Measurements from ENCODE around the gene MATK. TPM values are rescaled to one million over a fixed set of nuclear protein-coding genes. Genes with fewer than 3 reads are reported as not detected.
"Not testable (repeated sequence)": the region's sequence is repeated elsewhere in the genome, so short reads cannot be mapped to it uniquely, and the experiment has no call there.

The MATK gene
- polyA plus RNA-seq, 1 donor from 2014 or later = 2.6 TPM

GRCh38 chr19:3817761-3818160, 31.6 kb upstream of the MATK start:
- Histone ChIP-seq H3K79me2 (replicated peaks; ENCODE audit: insufficient read depth, low read length) (no peaks in the 10 kb centered on the region), H3K36me3 (ENCODE audit: insufficient read depth, low read length) (no peaks in the 10 kb centered on the region), H3K4me2 (ENCODE audit: low read length) (no peak overlapping the region), H3K9me2 (ENCODE audit: insufficient read depth, low read length) (no peaks in the 10 kb centered on the region), H3K4me3 (ENCODE audit: low read length) (no peak overlapping the region), H3K9ac (ENCODE audit: low read length) (no peak overlapping the region), H3K9me3 (ENCODE audit: low read length) (no peaks in the 10 kb centered on the region), H3K27ac (ENCODE audit: low read length) (no peak overlapping the region), H2AFZ (ENCODE audit: low read depth, low read length) (no peak overlapping the region), H3F3A (ENCODE audit: insufficient read depth, low read length, poor library complexity, severe bottlenecking) (no peaks in the 10 kb centered on the region), H4K20me1 (ENCODE audit: insufficient read depth) (no peaks in the 10 kb centered on the region), H3K27me3 (ENCODE audit: insufficient read depth, low read depth, low read length) (no peaks in the 10 kb centered on the region)
- TF ChIP-seq EZH2 (IDR thresholded peaks at IDR 0.05; ENCODE audit: borderline replicate concordance, insufficient read depth, low read length, poor library complexity, severe bottlenecking) (no peak), POLR2AphosphoS5 (IDR thresholded peaks at IDR 0.05) (no peak), TAF1 (IDR thresholded peaks at IDR 0.05; ENCODE audit: low read depth) (no peak), RAD21 (conservative IDR thresholded peaks at IDR 0.05) (no peak), REST (IDR thresholded peaks at IDR 0.05; ENCODE audit: borderline replicate concordance) (no peak), CTCF (IDR thresholded peaks at IDR 0.05; ENCODE audit: poor library complexity, severe bottlenecking) (no peak), MXI1 (conservative IDR thresholded peaks at IDR 0.05; ENCODE audit: poor library complexity, severe bottlenecking) (no peak), SMC3 (conservative IDR thresholded peaks at IDR 0.05; ENCODE audit: poor library complexity) (no peak), EP300 (conservative IDR thresholded peaks at IDR 0.05; ENCODE audit: poor library complexity, severe bottlenecking) (no peak)

DNA sequence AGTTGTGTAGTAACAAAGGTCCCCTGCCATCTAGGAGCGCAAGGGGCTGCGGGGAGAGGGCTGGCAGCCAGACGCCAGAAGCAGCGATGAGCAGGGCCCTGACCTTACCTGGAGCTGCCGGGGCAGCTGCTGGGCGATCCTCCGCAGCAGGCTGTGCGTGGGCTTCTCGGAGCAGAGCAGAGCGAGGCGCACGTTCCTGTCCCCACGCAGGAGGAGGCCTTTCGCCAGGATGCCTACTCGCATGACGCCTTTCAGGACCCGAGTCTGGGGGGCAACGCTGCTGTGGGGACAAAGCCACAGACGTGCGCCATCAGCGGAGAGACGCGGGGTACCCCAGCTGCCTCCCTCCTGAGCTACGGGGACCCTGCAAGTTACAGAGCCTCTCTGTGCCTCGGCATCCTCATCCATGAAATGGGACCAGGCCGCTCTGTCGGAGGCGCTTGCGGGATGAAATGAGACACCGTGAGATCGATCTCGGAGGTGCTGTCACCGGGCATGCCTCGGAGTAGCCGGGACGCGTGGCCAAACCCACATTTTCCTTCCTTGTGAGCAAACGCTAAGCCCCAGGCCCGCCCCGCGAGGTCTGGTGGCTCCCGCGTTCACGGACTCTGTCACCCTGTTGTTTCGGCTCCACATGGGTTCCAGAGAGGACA, 30.5 kb upstream of the MATK start:
- H3K79me2 ChIP-seq (replicated peaks; ENCODE audit: insufficient read depth, low read length) = no peaks in the 10 kb centered on the region
- no peak overlapping the region for H3K9ac ChIP-seq (ENCODE audit: low read length)
- no peak for TF ChIP-seq EP300 (conservative IDR thresholded peaks at IDR 0.05; ENCODE audit: poor library complexity, severe bottlenecking)
- TF ChIP-seq REST (IDR thresholded peaks at IDR 0.05; ENCODE audit: borderline replicate concordance) = no peak
- TF ChIP-seq RAD21 (conservative IDR thresholded peaks at IDR 0.05) = no peak
- TF ChIP-seq POLR2AphosphoS5 (IDR thresholded peaks at IDR 0.05) = no peak
- TF ChIP-seq CTCF (IDR thresholded peaks at IDR 0.05; ENCODE audit: poor library complexity, severe bottlenecking) = no peak
- TF ChIP-seq SMC3 (conservative IDR thresholded peaks at IDR 0.05; ENCODE audit: poor library complexity) = no peak
- no peak for TF ChIP-seq MXI1 (conservative IDR thresholded peaks at IDR 0.05; ENCODE audit: poor library complexity, severe bottlenecking)
- no peak for TF ChIP-seq TAF1 (IDR thresholded peaks at IDR 0.05; ENCODE audit: low read depth)
- TF ChIP-seq EZH2 (IDR thresholded peaks at IDR 0.05; ENCODE audit: borderline replicate concordance, insufficient read depth, low read length, poor library complexity, severe bottlenecking) = no peak
- H3K9me2 ChIP-seq (ENCODE audit: insufficient read depth, low read length) = no peaks in the 10 kb centered on the region
- H3K36me3 ChIP-seq (ENCODE audit: insufficient read depth, low read length) = no peaks in the 10 kb centered on the region
- H3K4me3 ChIP-seq (ENCODE audit: low read length) = no peak overlapping the region
- no peaks in the 10 kb centered on the region for H4K20me1 ChIP-seq (ENCODE audit: insufficient read depth)
- no peaks in the 10 kb centered on the region for H3K27me3 ChIP-seq (ENCODE audit: insufficient read depth, low read depth, low read length)
- no peak overlapping the region for H2AFZ ChIP-seq (ENCODE audit: low read depth, low read length)
- no peaks in the 10 kb centered on the region for H3F3A ChIP-seq (ENCODE audit: insufficient read depth, low read length, poor library complexity, severe bottlenecking)
- no peaks in the 10 kb centered on the region for H3K9me3 ChIP-seq (ENCODE audit: low read length)
- no peak overlapping the region for H3K4me2 ChIP-seq (ENCODE audit: low read length)
- H3K27ac ChIP-seq (ENCODE audit: low read length) = no peak overlapping the region

DNA sequence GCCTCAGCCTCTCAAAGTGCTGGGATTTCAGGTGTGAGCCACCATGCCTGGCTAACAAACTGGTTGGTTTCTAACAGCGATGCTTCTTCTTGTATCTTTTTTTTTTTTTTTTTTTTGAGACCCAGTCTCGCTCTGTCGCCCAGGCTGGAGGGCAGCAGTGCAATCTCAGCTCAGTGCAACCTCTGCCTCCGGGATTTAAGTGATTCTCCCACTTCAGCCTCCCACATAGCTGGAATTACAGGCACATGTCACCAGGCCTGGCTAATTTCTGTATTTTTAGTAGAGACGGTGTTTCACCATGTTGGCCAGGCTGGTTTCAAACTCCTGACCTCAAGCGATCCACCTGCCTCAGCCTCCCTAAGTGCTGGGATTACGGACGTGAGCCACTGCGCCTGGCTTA, 30.0 kb upstream of the MATK start:
- not testable (repeated sequence) for H4K20me1 ChIP-seq (ENCODE audit: insufficient read depth); H3K9me3 ChIP-seq (ENCODE audit: low read length); H3K4me3 ChIP-seq (ENCODE audit: low read length); H2AFZ ChIP-seq (ENCODE audit: low read depth, low read length); H3K9ac ChIP-seq (ENCODE audit: low read length); H3K9me2 ChIP-seq (ENCODE audit: insufficient read depth, low read length); H3K27me3 ChIP-seq (ENCODE audit: insufficient read depth, low read depth, low read length); H3F3A ChIP-seq (ENCODE audit: insufficient read depth, low read length, poor library complexity, severe bottlenecking); H3K36me3 ChIP-seq (ENCODE audit: insufficient read depth, low read length); H3K27ac ChIP-seq (ENCODE audit: low read length); H3K79me2 ChIP-seq (replicated peaks; ENCODE audit: insufficient read depth, low read length); H3K4me2 ChIP-seq (ENCODE audit: low read length)

Data from neural cell (in vitro differentiated cells).